Pancreas (tissue), 10 donors: Measurements from ENCODE around the gene SPTSSA. TPM values are rescaled to one million over a fixed set of nuclear protein-coding genes. Genes with fewer than 3 reads are reported as not detected.
"Not testable (repeated sequence)": the region's sequence is repeated elsewhere in the genome, so short reads cannot be mapped to it uniquely, and the experiment has no call there.

Experiments used
- ATAC-seq, 4 donors: fragments of 200-7000 bp; cut with Tn5 transposase; one replicate each; pipeline versions ENCODE4 v1.8.0 to v1.9.1; 2020; ENCODE audit warnings: mild to moderate bottlenecking in 4 of 4, moderate library complexity in 4 of 4
- DNase-seq, 6 donors: peaks; one replicate each; pipeline ENCODE4 v3.0.0-alpha.2; 2020
- FAIRE-seq: peaks from 2 replicates; lab custom pipeline; 2012; peaks lifted over from hg19 to GRCh38; lab: Jason Lieb, UNC
- H3K27ac ChIP-seq, 4 donors: fragments of 200-600 bp; sonication (generic); 1 replicate in 3 of 4; 2 replicates in 1 of 4; pipeline versions ENCODE4 v1.5.0 to v1.8.0; 2020
- H3K27me3 ChIP-seq, 4 donors: fragments of 200-600 bp; one replicate each; pipeline ENCODE4 v1.8.0; 2021
- H3K36me3 ChIP-seq, 3 donors: fragments of 200-600 bp; sonication (generic) in 1 of 3; one replicate each; pipeline versions ENCODE4 v1.5.0 to v1.8.0; 2020 to 2021
- H3K4me1 ChIP-seq, 3 donors: fragments of 200-600 bp; one replicate each; pipeline ENCODE4 v1.8.0; 2021
- H3K4me3 ChIP-seq, 4 donors: fragments of 200-600 bp; sonication (generic) in 2 of 4; one replicate each; pipeline versions ENCODE4 v1.5.0 to v1.8.0; 2020 to 2021
- H3K9me3 ChIP-seq, 4 donors: fragments of 200-600 bp; one replicate each; pipeline ENCODE4 v1.8.0; 2021
- WGBS, 2 donors: extraction: QIAGEN DNeasy Blood & Tissue Kit; methylation state at CpG; one replicate each; pipeline ENCODE4 v1.1.7; 2013; 5-methylcytosine and 5-hydroxymethylcytosine counted together
- intact Hi-C, 3 donors: fragments of 100-400 bp; cut with DNase I; formaldehyde crosslinking; loops; one replicate each; pipeline versions ENCODE4 v1.11.1 to v1.14.2; 2022
- polyA plus RNA-seq, 2 donors: library from polyadenylated mRNA; stranded (reverse); fragments of 200-250 nt; gene quantifications; one replicate each; pipeline ENCODE4 v1.2.3, GENCODE V29; 2013
- total RNA-seq, 6 donors: library from RNA; stranded (reverse); fragmentation: NEBNext Ultra II Directional in 4 of 6; extraction: Animal tissue kit (Norgen Biotek cat#: 25700) in 4 of 6; gene quantifications; one replicate each; pipeline versions ENCODE4 v1.2.1 to v1.2.4, GENCODE V29; 2021 to 2023
- TF ChIP-seq, protein P1 (sequence below), 4 donors: fragments of 200-600 bp; sonication (generic) in 3 of 4; IDR thresholded peaks; one replicate each; pipeline versions ENCODE4 v1.5.0 to v1.8.0; 2021; ENCODE audit warnings: antibody characterized with exemption in 4 of 4
- donor health status: healthy with polysubstance abuse.
- donor health status: DM: no; HTN: no; CAD: no; lungs with moderate emphysema.
- donor health status: DM: no; HTN: no; CAD: no.
- donor health status: control.
- donor health status: control.
- donor health status: Bipolar disorder and iron deficiency.
- donor health status: DM: yes; HTN: yes; CAD: no.
- donor health status: DM: no; HTN: no; CAD: no.
- donor health status: DM: no; HTN: no; CAD: no.
- donor health status: DM: yes; HTN: yes; CAD: no.

Gene SPTSSA
- total and polyA plus RNA-seq, 8 donors = 3.4 to 16.3 (median 8.7) TPM

DNA sequence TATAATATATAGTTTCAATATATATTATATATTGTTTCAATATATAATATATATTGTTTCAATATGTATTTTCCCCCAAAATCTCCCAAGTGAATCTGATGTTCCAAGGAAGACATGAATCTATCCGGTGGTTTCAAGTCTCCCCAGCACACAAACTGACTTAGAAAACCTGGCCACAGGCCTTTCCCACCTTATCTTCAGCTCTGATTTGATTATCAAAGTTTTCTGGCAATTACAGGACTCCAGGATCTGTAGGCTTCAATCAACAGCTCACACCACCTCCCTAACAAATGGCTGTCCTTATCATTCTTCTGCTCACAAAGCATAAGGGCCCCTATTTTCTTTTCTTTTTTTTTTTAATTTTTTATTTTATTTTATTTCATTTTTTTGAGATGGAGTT, 22.7 kb upstream of the SPTSSA start:
- Histone ChIP-seq H3K27ac (no peak overlapping the region), H3K36me3 (no peaks in the 10 kb centered on the region), H3K9me3 (no peaks in the 10 kb centered on the region), H3K27me3 (no peaks in the 10 kb centered on the region), H3K4me1 (no peaks in the 10 kb centered on the region), H3K4me3 (no peak overlapping the region)
- no peak for ATAC-seq
- no peak for DNase-seq
- 35 to 39% methylated on average over 1 of the region's 1 CpG for WGBS, 2 donors
- no peak for FAIRE-seq
- intact Hi-C loops = no loop called here
- TF ChIP-seq, protein P1, sequence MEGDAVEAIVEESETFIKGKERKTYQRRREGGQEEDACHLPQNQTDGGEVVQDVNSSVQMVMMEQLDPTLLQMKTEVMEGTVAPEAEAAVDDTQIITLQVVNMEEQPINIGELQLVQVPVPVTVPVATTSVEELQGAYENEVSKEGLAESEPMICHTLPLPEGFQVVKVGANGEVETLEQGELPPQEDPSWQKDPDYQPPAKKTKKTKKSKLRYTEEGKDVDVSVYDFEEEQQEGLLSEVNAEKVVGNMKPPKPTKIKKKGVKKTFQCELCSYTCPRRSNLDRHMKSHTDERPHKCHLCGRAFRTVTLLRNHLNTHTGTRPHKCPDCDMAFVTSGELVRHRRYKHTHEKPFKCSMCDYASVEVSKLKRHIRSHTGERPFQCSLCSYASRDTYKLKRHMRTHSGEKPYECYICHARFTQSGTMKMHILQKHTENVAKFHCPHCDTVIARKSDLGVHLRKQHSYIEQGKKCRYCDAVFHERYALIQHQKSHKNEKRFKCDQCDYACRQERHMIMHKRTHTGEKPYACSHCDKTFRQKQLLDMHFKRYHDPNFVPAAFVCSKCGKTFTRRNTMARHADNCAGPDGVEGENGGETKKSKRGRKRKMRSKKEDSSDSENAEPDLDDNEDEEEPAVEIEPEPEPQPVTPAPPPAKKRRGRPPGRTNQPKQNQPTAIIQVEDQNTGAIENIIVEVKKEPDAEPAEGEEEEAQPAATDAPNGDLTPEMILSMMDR (IDR thresholded peaks at IDR 0.05) = no peak

DNA sequence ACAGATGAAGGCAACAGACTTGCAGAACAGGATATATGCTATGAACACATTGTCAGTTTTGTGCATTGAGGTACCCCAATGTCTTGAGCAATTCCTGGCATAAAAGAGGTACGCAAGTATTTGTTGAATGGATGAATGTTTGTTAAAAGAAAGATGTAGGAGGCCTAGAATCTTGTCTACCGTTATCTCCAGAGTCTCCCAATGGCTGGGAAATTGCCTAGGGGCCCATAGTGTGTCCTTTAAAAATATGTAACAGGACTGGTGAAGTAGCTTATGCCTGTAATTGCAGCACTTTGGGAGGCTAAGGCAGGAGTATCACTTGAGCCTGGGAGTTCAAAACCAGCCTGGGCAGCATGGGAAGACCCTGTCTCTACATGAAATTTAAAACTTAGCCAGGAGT, 20.4 kb upstream of the SPTSSA start:
- 92 to 95% methylated on average over 2 of the region's 2 CpGs for WGBS, 2 donors

DNA sequence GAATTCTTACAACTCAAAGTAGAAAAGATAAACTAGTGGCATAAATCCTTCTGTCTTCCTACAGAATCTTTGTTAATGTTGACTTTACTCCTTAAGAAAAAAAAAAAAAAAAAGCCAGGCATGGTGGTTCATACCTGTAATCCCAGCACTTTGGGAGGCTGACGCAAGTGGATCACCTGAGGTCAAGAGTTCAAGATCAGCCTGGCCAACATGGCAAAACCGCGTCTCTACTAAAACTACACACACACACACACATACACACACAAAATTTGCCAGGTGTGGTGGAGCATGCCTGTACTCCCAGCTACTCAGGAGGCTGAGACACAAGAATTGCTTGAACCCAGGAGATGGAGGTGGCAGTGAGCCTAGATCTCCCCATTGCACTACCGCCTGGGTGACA, 17.7 kb upstream of the SPTSSA start:
- TF ChIP-seq, protein P1 (IDR thresholded peaks at IDR 0.05) = no peak
- Histone ChIP-seq H3K9me3 (no peaks in the 10 kb centered on the region), H3K36me3 (no peaks in the 10 kb centered on the region), H3K4me1 (no peaks in the 10 kb centered on the region), H3K27ac (no peak overlapping the region), H3K4me3 (no peak overlapping the region), H3K27me3 (no peaks in the 10 kb centered on the region)
- intact Hi-C loops = no loop called here
- DNase-seq (no peak), FAIRE-seq (no peak), ATAC-seq (no peak)
- 87 to 93% methylated on average over 4 of the region's 4 CpGs for WGBS, 2 donors

More for the DNA sequence above, 20.4 kb upstream of the SPTSSA start:
- intact Hi-C loops = no loop called here
- H3K36me3 ChIP-seq = no peaks in the 10 kb centered on the region
- no peak overlapping the region for H3K27ac ChIP-seq
- ATAC-seq (no peak), FAIRE-seq (no peak), DNase-seq (no peak)
- no peaks in the 10 kb centered on the region for H3K9me3 ChIP-seq
- H3K27me3 ChIP-seq = no peaks in the 10 kb centered on the region
- TF ChIP-seq, protein P1 (IDR thresholded peaks at IDR 0.05) = no peak
- H3K4me1 ChIP-seq = no peaks in the 10 kb centered on the region
- no peak overlapping the region for H3K4me3 ChIP-seq

DNA sequence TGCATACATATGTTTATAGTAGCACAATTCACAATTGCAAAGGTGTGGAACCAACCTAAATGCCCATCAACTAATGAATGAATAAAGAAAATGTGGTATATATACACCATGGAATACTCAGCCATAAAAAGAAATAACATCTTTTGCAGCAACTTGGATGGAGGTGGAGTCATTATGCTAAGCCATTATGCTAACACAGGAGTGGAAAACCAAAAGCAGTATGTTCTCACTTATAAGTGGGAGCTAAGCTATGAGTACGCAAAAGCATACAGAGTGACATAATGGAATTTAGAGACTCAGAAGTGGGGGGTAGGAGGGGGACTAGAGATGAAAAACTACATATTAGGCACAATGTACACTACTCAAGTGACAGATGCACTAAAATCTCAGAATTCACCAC, 16.2 kb upstream of the SPTSSA start:
- Histone ChIP-seq H3K27me3 (no peaks in the 10 kb centered on the region), H3K9me3 (no peaks in the 10 kb centered on the region), H3K27ac (no peak overlapping the region), H3K4me3 (no peak overlapping the region), H3K4me1 (no peaks in the 10 kb centered on the region), H3K36me3 (no peaks in the 10 kb centered on the region)
- FAIRE-seq (no peak), DNase-seq (no peak), ATAC-seq (no peak)
- TF ChIP-seq, protein P1 (IDR thresholded peaks at IDR 0.05) = no peak
- intact Hi-C loops = no loop called here
- WGBS, 2 donors = 96 to 97% methylated on average over 1 of the region's 1 CpG

DNA sequence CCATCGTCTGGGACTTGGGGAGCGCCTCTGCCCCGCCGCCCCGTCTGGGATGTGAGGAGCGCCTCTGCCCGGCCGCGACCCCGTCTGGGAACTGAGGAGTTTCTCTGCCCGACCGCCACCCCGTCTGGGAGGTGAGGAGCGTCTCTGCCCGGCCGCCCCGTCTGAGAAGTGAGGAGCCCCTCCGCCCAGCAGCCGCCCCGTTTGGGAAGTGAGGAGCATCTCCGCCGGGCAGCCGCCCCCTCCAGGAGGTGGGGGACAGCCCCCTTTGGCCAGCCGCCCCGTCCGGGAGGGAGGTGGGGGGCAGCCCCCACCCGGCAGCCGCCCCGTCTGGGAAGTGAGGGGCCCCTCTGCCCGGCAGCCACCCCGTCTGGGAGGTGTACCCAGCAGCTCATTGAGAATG, 14.0 kb upstream of the SPTSSA start:
- ATAC-seq, H3K36me3 ChIP-seq, H3K27me3 ChIP-seq, intact Hi-C loops, H3K4me3 ChIP-seq, FAIRE-seq, H3K9me3 ChIP-seq, H3K27ac ChIP-seq, H3K4me1 ChIP-seq: not testable (repeated sequence)
- DNase-seq = peak in 1 of 6 donors; percentile 23
- WGBS, 2 donors = 89 to 95% methylated on average over 28 to 31 of the region's 31 CpGs
